Measurements from ENCODE around the gene PDIA5.

DNA sequence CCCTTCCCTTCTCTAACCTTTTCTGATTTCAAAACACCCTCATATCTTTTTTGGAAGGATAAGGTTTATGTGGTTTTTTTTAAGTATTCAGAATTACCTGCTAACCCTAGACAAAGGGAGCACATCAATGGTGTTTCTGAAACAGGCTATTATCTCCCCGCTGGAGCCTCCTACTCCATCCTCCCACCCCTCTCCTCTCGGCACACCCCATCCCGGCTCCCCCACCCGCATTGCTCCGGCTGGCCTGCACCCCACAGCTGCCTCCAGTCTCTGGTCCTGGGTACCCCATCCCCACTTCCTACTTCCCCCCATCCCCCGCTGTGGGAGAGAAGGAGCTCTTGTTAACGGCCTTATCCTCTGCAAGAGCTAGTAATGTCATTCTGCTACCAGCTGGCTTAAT, 59.2 kb downstream of the PDIA5 start:
- TF ChIP-seq, protein P1, sequence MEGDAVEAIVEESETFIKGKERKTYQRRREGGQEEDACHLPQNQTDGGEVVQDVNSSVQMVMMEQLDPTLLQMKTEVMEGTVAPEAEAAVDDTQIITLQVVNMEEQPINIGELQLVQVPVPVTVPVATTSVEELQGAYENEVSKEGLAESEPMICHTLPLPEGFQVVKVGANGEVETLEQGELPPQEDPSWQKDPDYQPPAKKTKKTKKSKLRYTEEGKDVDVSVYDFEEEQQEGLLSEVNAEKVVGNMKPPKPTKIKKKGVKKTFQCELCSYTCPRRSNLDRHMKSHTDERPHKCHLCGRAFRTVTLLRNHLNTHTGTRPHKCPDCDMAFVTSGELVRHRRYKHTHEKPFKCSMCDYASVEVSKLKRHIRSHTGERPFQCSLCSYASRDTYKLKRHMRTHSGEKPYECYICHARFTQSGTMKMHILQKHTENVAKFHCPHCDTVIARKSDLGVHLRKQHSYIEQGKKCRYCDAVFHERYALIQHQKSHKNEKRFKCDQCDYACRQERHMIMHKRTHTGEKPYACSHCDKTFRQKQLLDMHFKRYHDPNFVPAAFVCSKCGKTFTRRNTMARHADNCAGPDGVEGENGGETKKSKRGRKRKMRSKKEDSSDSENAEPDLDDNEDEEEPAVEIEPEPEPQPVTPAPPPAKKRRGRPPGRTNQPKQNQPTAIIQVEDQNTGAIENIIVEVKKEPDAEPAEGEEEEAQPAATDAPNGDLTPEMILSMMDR (IDR thresholded peaks at IDR 0.05; ENCODE audit: low read depth, low read length, missing input control), result no peak
- TF ChIP-seq, protein P2, sequence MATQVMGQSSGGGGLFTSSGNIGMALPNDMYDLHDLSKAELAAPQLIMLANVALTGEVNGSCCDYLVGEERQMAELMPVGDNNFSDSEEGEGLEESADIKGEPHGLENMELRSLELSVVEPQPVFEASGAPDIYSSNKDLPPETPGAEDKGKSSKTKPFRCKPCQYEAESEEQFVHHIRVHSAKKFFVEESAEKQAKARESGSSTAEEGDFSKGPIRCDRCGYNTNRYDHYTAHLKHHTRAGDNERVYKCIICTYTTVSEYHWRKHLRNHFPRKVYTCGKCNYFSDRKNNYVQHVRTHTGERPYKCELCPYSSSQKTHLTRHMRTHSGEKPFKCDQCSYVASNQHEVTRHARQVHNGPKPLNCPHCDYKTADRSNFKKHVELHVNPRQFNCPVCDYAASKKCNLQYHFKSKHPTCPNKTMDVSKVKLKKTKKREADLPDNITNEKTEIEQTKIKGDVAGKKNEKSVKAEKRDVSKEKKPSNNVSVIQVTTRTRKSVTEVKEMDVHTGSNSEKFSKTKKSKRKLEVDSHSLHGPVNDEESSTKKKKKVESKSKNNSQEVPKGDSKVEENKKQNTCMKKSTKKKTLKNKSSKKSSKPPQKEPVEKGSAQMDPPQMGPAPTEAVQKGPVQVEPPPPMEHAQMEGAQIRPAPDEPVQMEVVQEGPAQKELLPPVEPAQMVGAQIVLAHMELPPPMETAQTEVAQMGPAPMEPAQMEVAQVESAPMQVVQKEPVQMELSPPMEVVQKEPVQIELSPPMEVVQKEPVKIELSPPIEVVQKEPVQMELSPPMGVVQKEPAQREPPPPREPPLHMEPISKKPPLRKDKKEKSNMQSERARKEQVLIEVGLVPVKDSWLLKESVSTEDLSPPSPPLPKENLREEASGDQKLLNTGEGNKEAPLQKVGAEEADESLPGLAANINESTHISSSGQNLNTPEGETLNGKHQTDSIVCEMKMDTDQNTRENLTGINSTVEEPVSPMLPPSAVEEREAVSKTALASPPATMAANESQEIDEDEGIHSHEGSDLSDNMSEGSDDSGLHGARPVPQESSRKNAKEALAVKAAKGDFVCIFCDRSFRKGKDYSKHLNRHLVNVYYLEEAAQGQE (IDR thresholded peaks at IDR 0.05), result no peak
- no peak for TF ChIP-seq GABPA (IDR thresholded peaks at IDR 0.05 in 1 of 2, conservative IDR thresholded peaks at IDR 0.05 in 1 of 2)
- no peak for TF ChIP-seq RAD21 (IDR thresholded peaks at IDR 0.05)
- no peak for TF ChIP-seq NR2F2 (IDR thresholded peaks at IDR 0.05)
- no peak for TF ChIP-seq FOXA2 (IDR thresholded peaks at IDR 0.05)
- no peak for TF ChIP-seq TAF1 (conservative IDR thresholded peaks at IDR 0.05)
- TF ChIP-seq, protein P3, sequence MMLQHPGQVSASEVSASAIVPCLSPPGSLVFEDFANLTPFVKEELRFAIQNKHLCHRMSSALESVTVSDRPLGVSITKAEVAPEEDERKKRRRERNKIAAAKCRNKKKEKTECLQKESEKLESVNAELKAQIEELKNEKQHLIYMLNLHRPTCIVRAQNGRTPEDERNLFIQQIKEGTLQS (IDR thresholded peaks at IDR 0.05), result no peak
- TF ChIP-seq FOXA1 (IDR thresholded peaks at IDR 0.05), result no peak
- TF ChIP-seq, protein P4, sequence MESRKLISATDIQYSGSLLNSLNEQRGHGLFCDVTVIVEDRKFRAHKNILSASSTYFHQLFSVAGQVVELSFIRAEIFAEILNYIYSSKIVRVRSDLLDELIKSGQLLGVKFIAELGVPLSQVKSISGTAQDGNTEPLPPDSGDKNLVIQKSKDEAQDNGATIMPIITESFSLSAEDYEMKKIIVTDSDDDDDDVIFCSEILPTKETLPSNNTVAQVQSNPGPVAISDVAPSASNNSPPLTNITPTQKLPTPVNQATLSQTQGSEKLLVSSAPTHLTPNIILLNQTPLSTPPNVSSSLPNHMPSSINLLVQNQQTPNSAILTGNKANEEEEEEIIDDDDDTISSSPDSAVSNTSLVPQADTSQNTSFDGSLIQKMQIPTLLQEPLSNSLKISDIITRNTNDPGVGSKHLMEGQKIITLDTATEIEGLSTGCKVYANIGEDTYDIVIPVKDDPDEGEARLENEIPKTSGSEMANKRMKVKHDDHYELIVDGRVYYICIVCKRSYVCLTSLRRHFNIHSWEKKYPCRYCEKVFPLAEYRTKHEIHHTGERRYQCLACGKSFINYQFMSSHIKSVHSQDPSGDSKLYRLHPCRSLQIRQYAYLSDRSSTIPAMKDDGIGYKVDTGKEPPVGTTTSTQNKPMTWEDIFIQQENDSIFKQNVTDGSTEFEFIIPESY (IDR thresholded peaks at IDR 0.05), result no peak
- no peak for TF ChIP-seq SP1 (IDR thresholded peaks at IDR 0.05)
- no peak for TF ChIP-seq YY1 (IDR thresholded peaks at IDR 0.05)
- TF ChIP-seq JUND (IDR thresholded peaks at IDR 0.05), result no peak
